Measurements from ENCODE around the gene LGALS1.
"Not testable (repeated sequence)": the region's sequence is repeated elsewhere in the genome, so short reads cannot be mapped to it uniquely, and the experiment has no call there.

The LGALS1 gene

DNA sequence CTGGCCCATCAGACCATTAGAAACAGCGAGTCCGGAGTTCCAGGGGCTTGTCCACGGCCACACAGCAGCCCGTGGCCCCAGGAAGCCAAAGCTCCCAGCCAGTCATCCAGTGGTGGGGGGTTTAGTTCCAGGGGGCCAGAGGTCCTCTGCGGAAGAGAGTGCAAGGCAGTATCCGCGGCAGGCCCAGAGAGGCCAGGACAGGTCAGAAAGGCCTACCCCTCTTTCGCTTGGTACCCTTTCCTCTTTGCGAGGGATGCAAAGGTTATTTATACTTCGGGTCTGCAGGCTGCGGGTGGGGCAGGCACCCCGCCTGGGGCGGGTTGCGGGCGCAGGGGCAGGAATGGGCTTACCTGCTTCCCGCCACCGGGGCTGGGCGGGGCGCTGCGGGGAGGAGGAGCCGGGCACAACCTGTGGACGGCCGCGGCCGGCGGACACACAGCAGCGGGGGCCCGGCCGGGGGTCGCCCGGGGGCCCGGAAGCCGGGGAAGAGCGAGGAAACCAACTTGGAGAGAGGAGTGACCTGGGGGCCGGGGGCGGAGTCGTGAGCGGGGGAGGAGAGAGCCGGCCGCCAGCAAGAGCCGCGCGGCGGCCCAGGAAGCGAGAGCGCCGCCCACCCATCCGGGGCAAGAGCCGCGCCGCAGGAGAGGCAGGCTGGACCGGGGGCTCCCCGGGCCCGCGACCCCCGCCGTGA lies 36.2 kb upstream of the LGALS1 start, which contains the start of gene SH3BP1:
Gene SH3BP1 (plus strand): TSS at position 600 of the 691 bp plus-strand sequence. CDS start 119 bp downstream, outside the sequence.
- peak within 1 kb of the TSS; percentile 44 for H3K4me3 ChIP-seq (ENCODE audit: low read depth, low read length)

DNA sequence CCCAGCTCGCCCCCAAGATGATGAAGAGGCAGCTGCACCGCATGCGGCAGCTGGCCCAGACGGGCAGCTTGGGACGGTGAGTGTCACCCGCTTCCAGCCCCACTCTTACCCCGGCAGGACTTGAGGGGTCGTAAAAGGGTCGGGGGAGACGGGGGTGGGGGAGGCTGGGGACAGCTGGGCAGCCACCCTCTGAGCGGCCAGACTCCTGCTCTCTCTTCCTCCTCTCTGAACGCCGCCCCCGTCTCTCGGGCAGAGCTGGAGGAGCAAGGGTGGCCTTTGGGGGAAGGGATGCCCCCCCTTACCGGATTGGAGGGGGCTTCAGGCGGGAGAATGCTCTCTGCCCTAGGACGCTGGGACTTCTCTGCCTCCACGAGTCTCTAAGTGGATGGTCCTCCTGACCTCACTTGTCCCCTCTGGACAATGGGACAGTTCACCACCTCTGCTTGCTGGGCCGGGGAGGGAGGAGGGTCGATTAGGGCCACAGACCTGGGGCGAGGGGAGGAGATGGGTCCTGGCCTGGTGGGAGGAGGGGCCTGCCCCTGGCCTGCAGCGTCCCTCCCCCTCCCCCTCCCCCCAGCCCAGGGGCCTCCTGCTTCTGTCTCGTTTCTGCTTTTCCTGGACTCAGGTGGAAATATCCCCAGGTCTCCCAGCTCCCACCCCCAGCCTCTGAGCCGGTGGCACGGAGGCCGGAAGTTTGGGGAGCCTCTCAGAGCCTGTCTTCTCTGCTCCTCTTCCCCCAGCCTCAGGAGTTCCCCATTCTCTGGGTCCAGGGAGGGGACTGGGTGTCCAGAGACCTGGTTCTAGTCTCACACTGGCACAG lies 35.5 kb upstream of the LGALS1 start:
- peak overlapping the region; percentile 44 for H3K4me3 ChIP-seq (ENCODE audit: low read depth, low read length)

DNA sequence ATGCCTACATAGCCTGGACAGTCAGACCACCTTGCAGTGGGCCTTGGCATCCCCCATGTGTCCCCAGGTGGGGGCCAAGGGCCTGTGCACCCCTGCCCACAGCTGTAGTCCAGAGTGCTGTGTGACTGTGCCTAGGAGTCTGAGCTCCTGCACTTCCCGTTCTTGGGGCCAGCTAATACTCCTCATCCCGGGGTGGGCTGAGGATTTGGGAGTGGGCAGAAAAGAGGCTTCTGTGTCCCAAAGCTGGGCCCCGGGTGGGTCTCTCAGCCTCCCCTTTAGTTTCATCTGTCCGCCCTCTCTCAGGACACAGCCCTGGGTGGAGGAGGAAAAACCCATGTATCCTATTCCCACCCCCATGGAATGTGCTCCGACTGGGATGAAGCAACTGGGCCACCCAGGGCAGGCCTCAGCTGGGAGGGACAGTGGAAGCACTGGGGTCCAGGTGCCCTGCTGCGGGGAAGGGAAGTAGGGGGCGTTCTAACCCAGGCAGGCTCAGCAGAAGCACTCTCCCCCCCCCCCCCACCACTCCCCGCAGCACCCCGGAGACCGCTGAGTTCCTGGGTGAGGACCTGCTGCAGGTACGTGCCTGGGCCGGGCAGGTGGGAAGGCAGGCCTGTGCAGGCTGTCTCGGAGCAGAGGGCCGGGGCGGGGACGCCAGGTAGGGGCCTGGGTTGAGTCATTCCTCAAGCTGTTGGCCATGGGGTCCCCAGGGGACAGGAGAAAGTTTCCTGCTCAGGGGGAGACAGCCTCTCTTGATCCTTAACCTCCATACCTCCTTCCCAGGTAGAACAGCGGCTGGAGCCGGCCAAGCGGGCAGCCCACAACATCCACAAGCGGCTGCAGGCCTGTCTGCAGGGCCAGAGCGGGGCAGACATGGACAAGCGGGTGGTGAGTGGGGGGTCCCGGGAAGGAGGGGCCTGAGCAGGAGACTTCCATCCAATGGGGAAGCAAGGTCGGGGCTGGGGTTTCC lies 34.6 kb upstream of the LGALS1 start:
- H3K4me3 ChIP-seq (ENCODE audit: low read depth, low read length), result peak overlapping the region; percentile 30

DNA sequence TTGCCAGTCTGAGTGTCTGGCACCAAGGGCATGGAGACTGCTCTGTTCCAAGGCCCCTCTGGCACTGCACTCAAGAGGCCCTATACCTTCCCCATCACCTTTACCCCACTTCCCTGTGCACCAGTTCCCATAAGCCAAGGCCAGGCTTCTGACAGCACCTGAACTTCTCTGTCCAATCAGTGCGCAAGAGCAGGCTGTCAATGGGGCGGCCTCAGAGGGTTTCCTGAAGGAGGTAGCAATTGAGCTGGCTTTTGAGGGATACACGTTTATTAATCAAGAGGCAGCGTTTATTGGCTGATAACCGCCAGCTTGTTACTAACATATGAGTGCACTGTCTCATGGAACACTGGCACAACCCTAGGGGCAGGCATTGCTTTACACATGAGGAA lies 33.9 kb upstream of the LGALS1 start:
- no peak overlapping the region for H3K4me3 ChIP-seq (ENCODE audit: low read depth, low read length)

DNA sequence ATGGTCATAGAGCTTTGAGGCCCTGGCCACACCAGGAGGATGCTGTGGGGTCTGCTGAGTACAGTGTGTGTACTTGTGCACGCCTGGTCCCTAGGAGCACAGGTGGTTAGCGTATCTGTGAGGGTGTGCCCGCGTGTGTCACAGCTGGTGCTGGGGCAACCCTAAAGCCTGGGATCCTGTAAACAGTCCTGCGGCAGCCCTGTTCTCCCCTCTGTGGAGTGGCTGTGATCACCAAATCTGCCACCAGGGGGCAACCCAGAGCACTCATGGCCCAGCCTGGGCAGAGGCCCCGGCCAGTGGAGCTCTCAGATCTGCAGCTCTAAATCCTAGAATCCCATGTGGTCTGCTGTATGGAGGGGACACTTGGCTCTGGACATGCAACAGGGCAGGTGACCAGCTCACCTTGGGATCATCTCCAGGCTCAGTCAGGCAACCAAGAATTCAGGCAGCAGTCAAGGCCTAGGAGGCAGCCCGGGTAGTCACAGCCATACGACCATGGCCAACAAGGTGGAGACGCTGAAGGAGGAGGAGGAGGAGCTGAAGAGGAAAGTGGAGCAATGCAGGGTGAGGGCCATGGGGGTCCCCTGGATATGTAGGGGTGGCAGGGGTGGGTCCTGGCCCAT lies 32.1 kb upstream of the LGALS1 start:
- no peak overlapping the region for H3K4me3 ChIP-seq (ENCODE audit: low read depth, low read length)

DNA sequence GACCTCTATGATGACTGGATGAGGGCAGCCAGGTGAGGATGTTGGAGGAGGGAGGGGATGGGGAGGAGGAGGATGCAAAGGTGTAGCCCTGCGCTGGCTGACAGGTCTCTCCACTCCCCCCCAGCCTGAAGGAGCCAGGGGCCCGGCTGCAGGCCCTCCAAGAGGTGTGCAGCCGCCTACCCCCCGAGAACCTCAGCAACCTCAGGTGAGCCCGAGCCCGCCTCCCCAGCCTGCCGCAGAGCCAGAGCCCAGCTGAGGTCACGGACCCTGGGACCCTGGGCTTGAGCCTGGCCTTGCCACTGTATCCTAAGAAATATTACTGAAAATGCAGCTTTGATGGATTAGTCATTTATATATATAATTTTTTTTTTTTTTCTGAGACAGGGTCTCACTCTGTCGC lies 28.1 kb upstream of the LGALS1 start:
- no peak overlapping the region for H3K4me3 ChIP-seq (ENCODE audit: low read depth, low read length)

DNA sequence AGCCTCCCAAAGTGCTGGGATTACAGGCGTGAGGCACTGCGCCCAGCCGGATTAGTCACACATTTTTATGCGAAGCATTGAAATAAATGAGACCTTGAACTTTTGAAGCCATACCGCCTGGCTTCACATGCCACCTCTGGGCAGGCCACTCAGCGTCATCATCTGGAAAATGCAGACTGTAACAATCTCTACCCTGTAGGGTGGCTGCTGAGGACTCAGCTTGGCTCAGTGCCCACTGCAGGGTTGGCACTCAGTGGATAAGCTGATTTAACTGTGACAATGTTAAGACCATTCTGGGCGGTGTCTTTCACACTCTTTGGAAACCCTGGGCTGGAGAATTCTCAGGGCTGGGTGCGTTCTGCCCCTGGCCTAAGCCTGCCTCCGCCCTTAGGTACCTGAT lies 27.5 kb upstream of the LGALS1 start:
- H3K4me3 ChIP-seq (ENCODE audit: low read depth, low read length), result no peak overlapping the region

DNA sequence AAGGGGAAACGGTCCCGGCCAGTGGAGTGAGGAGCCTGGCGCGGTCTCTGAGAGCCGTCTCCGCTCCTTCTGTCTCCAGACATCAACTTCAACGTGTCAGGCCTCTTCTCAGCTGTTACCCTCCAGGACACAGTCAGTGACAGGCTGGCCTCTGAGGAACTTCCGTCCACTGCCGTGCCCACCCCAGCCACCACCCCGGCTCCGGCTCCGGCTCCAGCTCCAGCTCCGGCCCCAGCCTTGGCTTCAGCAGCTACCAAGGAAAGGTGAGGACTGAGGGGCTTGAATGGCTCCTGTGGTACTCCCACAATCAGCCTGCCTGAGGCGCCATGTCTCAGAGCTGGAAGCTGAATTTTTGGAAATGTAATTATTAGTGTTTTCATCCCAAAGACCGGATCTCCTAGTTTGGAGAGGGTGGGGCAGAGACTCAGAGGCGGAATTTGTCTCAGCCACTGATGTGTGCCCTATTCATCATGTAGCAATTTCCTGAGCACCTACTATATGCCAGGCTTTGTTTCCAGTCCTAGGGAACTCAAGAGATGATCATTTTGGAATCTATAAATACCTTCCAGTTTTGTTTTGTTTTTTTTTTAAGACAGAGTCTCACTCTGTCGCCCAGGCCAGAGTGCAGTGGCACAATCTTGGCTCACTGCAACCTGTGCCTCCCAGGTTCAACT lies 24.8 kb upstream of the LGALS1 start:
- no peak overlapping the region for H3K4me3 ChIP-seq (ENCODE audit: low read depth, low read length)

DNA sequence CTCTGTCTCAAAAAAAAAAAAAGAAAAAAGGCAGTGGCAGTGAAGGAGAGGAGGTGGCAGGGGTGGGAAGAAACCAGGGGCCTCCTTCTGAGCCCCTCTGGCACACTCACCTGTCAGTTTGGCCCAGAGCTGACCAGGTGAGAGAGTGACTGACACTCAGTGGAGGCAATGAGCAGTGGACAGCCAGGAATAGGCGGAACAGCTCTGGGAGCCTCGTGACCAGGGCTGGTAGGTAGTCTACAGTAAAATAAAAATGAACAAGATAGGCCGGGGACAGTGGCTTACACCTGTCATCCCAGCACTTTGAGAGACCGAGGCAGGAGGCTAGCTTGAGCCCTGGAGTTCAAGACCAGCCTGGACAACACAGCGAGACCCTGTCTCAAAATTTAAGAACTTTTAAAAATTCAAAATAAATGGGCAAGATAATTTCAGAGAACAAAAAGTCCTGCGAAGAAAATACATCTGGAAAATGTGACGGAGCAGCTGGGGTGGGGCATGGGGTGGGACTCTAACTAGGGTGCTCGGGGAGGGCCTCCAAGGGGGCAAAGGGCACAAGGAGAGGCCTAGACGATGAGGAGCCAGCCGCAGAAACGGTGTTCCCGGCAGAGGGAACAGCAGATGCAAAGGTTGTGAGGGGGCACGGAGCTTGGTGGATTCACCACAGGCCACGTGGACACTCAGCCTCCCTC lies 20.7 kb upstream of the LGALS1 start:
- H3K4me3 ChIP-seq (ENCODE audit: low read depth, low read length), result no peak overlapping the region

DNA sequence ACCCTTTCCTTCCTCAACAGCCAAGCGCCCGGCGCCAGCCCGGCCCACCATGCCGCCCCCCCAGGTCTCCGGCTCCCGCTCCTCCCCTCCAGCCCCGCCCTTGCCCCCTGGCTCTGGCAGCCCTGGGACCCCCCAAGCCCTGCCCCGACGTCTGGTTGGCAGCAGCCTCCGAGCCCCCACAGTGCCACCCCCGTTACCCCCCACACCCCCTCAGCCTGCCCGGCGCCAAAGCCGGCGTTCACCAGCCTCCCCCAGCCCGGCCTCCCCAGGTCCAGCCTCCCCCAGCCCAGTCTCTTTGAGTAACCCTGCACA lies 20.2 kb upstream of the LGALS1 start:
- H3K4me3 ChIP-seq (ENCODE audit: low read depth, low read length), result no peak overlapping the region

DNA sequence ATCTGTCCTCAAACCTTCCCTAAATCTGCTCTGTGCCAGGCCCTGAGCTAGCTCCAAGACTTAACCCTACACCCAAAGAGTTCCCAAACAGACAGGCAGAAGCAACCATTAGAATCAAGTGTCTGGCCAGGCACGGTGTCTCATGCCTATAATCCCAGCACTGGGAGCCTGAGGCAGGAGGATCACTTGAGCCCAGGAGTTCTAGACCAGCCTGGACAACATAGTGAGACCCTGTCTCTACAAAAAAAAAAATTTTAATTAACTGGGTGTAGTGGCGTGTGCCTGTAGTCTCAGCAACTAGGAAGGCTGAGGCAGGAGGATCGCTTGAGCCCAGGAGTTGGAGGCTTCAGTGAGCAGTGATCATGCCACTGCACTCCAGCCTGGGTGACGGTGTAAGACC lies 18.9 kb upstream of the LGALS1 start:
- not testable (repeated sequence) for H3K4me3 ChIP-seq (ENCODE audit: low read depth, low read length)

DNA sequence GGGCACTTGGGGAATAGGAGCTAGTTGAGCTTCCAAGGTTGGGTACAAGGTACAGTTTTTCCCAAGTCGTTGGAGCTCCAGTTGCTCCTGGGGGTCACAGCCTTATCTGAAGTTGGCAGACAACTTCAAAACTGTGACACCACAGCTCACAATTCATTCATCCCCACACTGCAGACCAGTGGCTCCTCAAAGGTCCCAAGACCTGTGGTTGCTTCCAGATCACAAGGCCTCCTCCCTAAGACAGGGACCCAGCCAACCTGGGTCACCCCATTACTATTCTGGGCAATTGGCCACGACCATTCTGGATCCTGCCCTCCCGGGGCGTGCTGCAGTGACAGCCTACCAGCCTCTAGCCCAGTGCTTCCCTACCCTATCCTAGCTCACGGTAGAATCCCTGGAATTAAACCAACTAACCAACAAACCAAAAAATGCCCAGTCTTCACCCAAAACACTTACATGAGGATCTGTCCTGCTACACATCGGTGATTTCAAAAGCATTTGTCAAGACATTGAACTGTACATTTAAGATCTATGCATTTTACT lies 17.8 kb upstream of the LGALS1 start:
- peak overlapping the region; percentile 38 for H3K4me3 ChIP-seq (ENCODE audit: low read depth, low read length)

DNA sequence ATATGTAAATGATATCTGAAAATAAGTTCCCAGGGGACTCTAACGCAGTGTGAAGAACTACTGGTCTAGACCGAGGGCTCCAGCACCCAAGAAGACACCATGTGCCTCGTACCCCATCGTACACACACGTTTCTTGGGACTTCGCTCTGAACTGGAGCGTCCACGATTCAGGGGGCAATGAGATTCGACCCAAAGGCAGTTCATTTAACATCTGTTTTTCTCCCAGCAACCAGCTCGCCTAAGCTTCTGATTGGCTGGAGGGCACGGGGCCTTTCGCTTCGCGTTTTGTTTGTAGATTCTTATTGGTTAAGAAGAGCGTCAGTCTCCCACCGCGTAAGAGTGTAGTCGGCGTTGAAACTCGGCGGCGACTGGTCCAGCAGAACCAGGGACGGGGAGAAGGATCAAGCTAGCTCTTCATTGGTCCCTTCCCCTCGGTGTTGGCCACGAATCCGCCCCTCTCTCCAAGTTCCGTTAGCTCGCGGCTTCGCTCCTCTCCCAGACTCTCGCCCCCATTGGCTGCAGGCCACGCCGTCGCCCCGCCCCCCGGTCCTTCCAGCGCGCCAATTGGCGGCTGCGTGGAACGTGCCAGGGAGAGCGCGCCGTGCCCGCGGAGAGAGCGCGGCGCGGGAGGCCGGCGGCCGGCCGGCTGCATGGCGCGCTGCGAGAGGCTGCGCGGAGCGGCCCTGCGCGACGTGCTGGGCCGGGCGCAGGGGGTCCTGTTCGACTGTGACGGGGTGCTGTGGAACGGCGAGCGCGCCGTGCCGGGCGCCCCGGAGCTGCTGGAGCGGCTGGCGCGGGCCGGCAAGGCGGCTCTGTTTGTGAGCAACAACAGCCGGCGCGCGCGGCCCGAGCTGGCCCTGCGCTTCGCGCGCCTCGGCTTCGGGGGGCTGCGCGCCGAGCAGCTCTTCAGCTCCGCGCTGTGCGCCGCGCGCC lies 17.0 kb upstream of the LGALS1 start, which contains the start of gene PDXP:
Gene PDXP (plus strand): TSS at position 591 of the 933 bp plus-strand sequence. CDS start 60 bp downstream, at position 651.
- H3K4me3 ChIP-seq (ENCODE audit: low read depth, low read length), result peak within 1 kb of the TSS; percentile 81

DNA sequence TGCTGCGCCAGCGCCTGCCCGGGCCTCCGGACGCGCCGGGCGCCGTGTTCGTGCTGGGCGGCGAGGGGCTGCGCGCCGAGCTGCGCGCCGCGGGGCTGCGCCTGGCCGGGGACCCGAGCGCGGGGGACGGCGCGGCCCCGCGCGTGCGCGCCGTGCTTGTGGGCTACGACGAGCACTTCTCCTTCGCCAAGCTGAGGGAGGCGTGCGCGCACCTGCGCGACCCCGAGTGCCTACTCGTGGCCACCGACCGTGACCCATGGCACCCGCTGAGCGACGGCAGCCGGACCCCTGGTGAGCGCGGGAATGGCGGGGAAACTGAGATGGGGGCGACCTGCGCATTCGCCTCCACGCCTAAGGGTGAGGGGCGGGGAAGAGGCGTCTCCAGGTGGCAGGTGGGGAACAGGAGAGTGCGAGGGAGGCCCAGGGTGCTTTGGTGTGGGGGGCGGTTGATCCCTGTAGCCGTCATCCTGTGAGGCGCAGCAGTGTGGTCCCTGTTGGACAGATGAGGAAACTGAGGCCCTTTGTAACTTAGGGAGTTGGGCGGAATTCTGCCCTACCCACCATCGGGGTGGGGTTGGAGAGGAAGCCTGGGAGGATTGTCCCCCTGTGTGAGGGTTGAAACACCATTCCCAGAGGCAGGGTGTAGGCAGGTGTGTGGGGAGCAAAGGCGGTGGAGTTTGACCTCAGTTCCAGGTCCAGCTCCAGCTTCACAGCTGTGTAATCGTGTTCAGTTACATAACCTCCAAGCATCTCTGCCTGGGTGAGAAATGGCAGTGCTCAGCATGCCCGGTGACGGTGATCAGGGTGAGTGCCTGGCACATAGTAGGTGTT lies 16.2 kb upstream of the LGALS1 start:
- H3K4me3 ChIP-seq (ENCODE audit: low read depth, low read length), result peak overlapping the region; percentile 81

DNA sequence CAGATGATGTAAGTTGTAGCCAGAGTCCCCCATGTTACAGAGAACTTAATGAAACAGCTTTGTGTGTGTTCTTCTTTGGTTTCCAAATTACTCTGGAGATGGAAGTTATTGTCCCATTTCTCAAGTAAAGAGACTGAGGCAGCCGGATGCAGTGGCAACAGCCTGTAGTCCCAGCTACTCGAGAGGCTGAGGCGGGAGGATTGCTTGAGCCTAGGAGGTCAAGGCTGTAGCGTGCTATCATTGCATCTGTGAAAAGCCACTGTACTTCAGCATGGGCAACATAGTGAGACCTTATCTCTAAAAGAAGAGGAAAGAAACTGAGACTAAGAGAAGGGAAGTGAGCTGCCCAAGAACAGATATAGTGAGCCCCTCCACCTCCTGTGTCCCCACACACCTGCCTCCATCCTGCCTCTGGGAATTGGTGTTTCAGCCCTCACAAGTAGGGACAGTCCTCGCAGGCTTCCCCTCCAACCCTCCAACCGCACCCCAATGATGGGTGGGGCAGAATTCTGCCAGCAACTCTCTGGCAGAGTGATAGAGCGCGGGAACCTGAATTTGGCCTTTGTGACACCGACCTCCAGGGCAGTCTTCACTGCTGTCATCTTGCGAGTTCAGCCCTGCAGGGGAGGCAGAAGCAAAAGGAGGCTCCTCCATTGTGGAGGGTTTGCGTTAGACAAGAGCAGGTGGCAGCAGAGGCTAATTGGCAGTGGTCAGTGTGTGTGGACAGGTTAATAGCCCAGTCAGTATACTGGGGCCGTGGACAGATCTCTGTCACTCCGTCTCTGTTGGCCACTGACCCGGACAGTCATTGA lies 15.3 kb upstream of the LGALS1 start:
- peak overlapping the region; percentile 81 for H3K4me3 ChIP-seq (ENCODE audit: low read depth, low read length)

DNA sequence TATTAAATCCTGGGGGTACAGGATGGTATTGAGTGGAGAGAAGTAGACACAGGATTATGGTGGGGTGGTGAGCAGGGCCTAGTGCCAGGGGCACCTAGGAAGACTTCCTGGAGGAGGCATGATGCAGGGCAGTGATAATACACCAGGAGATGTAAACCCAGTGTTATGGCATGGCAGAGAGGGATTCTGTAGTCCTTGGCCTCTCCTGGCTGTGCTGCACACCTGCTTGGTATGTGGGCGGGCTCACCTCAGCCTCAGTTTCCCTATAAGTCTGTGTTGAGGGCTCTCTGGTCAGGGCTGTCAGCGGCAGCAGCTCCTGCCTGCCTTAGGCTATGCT lies 14.8 kb upstream of the LGALS1 start:
- no peak overlapping the region for H3K4me3 ChIP-seq (ENCODE audit: low read depth, low read length)
